IMR-90 (cell line): Measurements from ENCODE around the gene METTL24. TPM values are rescaled to one million over a fixed set of nuclear protein-coding genes. Genes with fewer than 3 reads are reported as not detected.

Experiments used
- ATAC-seq: fragments of 200-7000 bp; cut with Tn5 transposase; 2 replicates; pipeline ENCODE4 v1.9.1; 2020; ENCODE audit warnings: low read depth, mild to moderate bottlenecking, moderate library complexity
- BruUV-seq: library from RNA; stranded (reverse); fragments of 400-500 nt; replicated peaks from 2 replicates; lab custom pipeline; 2021; lab: Mats Ljungman, UMichigan
- CTCF ChIA-PET: fragments of 300-600 bp; formaldehyde crosslinking; extraction: SDS; loops from one replicate; lab custom pipeline; 2021; ENCODE audit warnings: antibody characterized with exemption; lab: Yijun Ruan, JAX
- POLR2A ChIA-PET: fragments of 300-600 bp; sonication (Branson Sonifier 250); formaldehyde crosslinking; loops from one replicate; lab custom pipeline; 2022; ENCODE audit warnings: antibody characterized with exemption; ENCODE audit not compliant: unreplicated experiment; lab: Charles Lee
- DNase-seq: peaks from one replicate; pipeline ENCODE4 v3.0.0; 2013
- H2AFZ ChIP-seq: replicated peaks from 2 replicates; pipeline ENCODE3; 2013; ENCODE audit warnings: low read length, mild to moderate bottlenecking; ENCODE audit not compliant: poor library complexity
- H2AK5ac ChIP-seq: 2 replicates; pipeline ENCODE4 v1.6.1; 2013; ENCODE audit warnings: low read depth, low read length, inconsistent platforms
- H2AK9ac ChIP-seq: replicated peaks from 2 replicates; pipeline ENCODE3; 2013; ENCODE audit warnings: mild to moderate bottlenecking, low read depth, low read length, moderate library complexity; ENCODE audit not compliant: poor library complexity
- H2BK120ac ChIP-seq: 2 replicates; pipeline ENCODE4 v1.6.1; 2013; ENCODE audit warnings: low read depth, low read length, inconsistent platforms
- H2BK15ac ChIP-seq: 3 replicates; pipeline ENCODE4 v1.6.1; 2013; ENCODE audit warnings: low read depth, low read length, inconsistent platforms
- H2BK20ac ChIP-seq: 2 replicates; pipeline ENCODE4 v1.6.1; 2013; ENCODE audit warnings: low read depth, mild to moderate bottlenecking, inconsistent platforms, low read length, moderate library complexity
- H2BK5ac ChIP-seq: 2 replicates; pipeline ENCODE4 v1.6.1; 2013; ENCODE audit warnings: mild to moderate bottlenecking, low read depth, low read length, inconsistent platforms; ENCODE audit not compliant: poor library complexity, severe bottlenecking
- H3K14ac ChIP-seq: replicated peaks from 2 replicates; pipeline ENCODE4 v1.6.1; 2013; ENCODE audit warnings: low read depth, low read length, inconsistent platforms
- H3K18ac ChIP-seq: 2 replicates; pipeline ENCODE4 v1.6.1; 2013; ENCODE audit warnings: low read depth, low read length, control low read depth
- H3K23ac ChIP-seq: 2 replicates; pipeline ENCODE4 v1.6.1; 2013; ENCODE audit warnings: low read depth, low read length, inconsistent platforms
- H3K27ac ChIP-seq: 2 replicates; pipeline ENCODE4 v1.5.1; 2013; ENCODE audit warnings: mild to moderate bottlenecking, control low read depth, low read length; ENCODE audit not compliant: insufficient read depth
- H3K27me3 ChIP-seq: 2 replicates; pipeline ENCODE4 v1.6.1; 2013; ENCODE audit warnings: low read length; ENCODE audit not compliant: control insufficient read depth, insufficient read depth
- H3K36me3 ChIP-seq: 2 replicates; pipeline ENCODE4 v1.6.1; 2013; ENCODE audit warnings: low read length, mixed read lengths; ENCODE audit not compliant: control insufficient read depth, insufficient read depth
- H3K4ac ChIP-seq: 2 replicates; pipeline ENCODE4 v1.6.1; 2013; ENCODE audit warnings: low read depth, low read length, inconsistent platforms
- H3K4me1 ChIP-seq: 2 replicates; pipeline ENCODE4 v1.6.1; 2013; ENCODE audit warnings: low read length, mixed read lengths; ENCODE audit not compliant: control insufficient read depth, insufficient read depth
- H3K4me2 ChIP-seq: 2 replicates; pipeline ENCODE4 v1.6.1; 2013; ENCODE audit warnings: low read depth, mild to moderate bottlenecking, control low read depth, low read length, moderate library complexity
- H3K4me3 ChIP-seq: 2 replicates; pipeline ENCODE4 v1.5.1; 2013; ENCODE audit warnings: low read depth, mild to moderate bottlenecking, control low read depth, low read length, moderate library complexity; ENCODE audit not compliant: insufficient read depth
- H3K56ac ChIP-seq: 2 replicates; pipeline ENCODE4 v1.6.1; 2013; ENCODE audit warnings: low read length, inconsistent platforms; ENCODE audit not compliant: insufficient read depth; ENCODE audit errors: extremely low read depth
- H3K79me1 ChIP-seq, 2 experiments: 2 replicates each; pipeline ENCODE4 v1.6.1; 2013; ENCODE audit warnings: low read length in 2 of 2, inconsistent platforms in 1 of 2, low read depth in 1 of 2
- H3K9ac ChIP-seq: 2 replicates; pipeline ENCODE4 v1.6.1; 2013; ENCODE audit warnings: low read depth, low read length, control low read depth
- H3K9me1 ChIP-seq: 2 replicates; pipeline ENCODE4 v1.6.1; 2013; ENCODE audit warnings: low read length, inconsistent platforms; ENCODE audit not compliant: insufficient read depth
- H3K9me3 ChIP-seq: 2 replicates; pipeline ENCODE4 v1.6.1; 2013; ENCODE audit warnings: low read length; ENCODE audit not compliant: control insufficient read depth, insufficient read depth
- H4K20me1 ChIP-seq: 2 replicates; pipeline ENCODE4 v1.6.1; 2013; ENCODE audit warnings: low read length, inconsistent platforms; ENCODE audit not compliant: insufficient read depth
- H4K5ac ChIP-seq: 2 replicates; pipeline ENCODE4 v1.6.1; 2013; ENCODE audit warnings: mild to moderate bottlenecking, low read depth, low read length, control low read depth
- H4K8ac ChIP-seq, 2 experiments: 2 replicates each; pipeline ENCODE4 v1.6.1; 2013; ENCODE audit warnings: low read depth in 2 of 2, low read length in 2 of 2, control low read depth in 1 of 2, inconsistent platforms in 1 of 2
- H4K91ac ChIP-seq: 2 replicates; pipeline ENCODE4 v1.6.1; 2013; ENCODE audit warnings: low read depth, low read length, inconsistent platforms; ENCODE audit not compliant: insufficient read depth
- CEBPB ChIP-seq: IDR thresholded peaks from 2 replicates; pipeline ENCODE4 v1.6.1; 2012; ENCODE audit warnings: low read depth, low read length, improper control_type of control experiment
- FOS ChIP-seq: fragments of 150-350 bp; IDR thresholded peaks from 2 replicates; pipeline ENCODE4 v1.6.1; 2016; ENCODE audit warnings: low read depth, low read length
- MXI1 ChIP-seq: IDR thresholded peaks from 2 replicates; pipeline ENCODE4 v1.6.1; 2012; ENCODE audit warnings: low read depth, mild to moderate bottlenecking, low read length, moderate library complexity, borderline replicate concordance
- POLR2A ChIP-seq: IDR thresholded peaks from 2 replicates; pipeline ENCODE4 v1.6.1; 2012; ENCODE audit warnings: mild to moderate bottlenecking, low read depth, low read length
- RAD21 ChIP-seq: IDR thresholded peaks from 2 replicates; pipeline ENCODE4 v1.6.1; 2012; ENCODE audit warnings: low read length, improper control_type of control experiment
- RCOR1 ChIP-seq: IDR thresholded peaks from 2 replicates; pipeline ENCODE4 v1.6.1; 2012; ENCODE audit warnings: mild to moderate bottlenecking, low read length, improper control_type of control experiment; ENCODE audit not compliant: insufficient replicate concordance
- RFX5 ChIP-seq: IDR thresholded peaks from 2 replicates; pipeline ENCODE4 v1.8.0; 2012; ENCODE audit warnings: low read depth, mild to moderate bottlenecking, low read length, moderate library complexity
- SMC3 ChIP-seq: fragments of 150-350 bp; IDR thresholded peaks from 2 replicates; pipeline ENCODE4 v1.6.1; 2016; ENCODE audit warnings: low read depth, mild to moderate bottlenecking, antibody characterized with exemption, low read length, moderate library complexity
- dilution Hi-C: fragments of 300-500 bp; cut with HindIII; formaldehyde crosslinking; loops from one replicate; pipeline ENCODE4 v1.14.3; 2018; ENCODE audit warnings: low sequenced_read_pairs; ENCODE audit not compliant: unreplicated experiment
- in situ Hi-C: fragments of 300-500 bp; cut with MboI; formaldehyde crosslinking; loops from 3 replicates; pipeline ENCODE4 v1.14.3; 2019; ENCODE audit warnings: low sequenced_read_pairs, inconsistent platforms, mixed read lengths
- intact Hi-C: fragments of 100-400 bp; cut with micrococcal nuclease; formaldehyde crosslinking; loops from 2 replicates; pipeline ENCODE4 v1.10.0; 2022
- polyA plus RNA-seq, 3 experiments: library from polyadenylated mRNA; depleted of rRNA; stranded (reverse); fragments of >200 nt; gene quantifications; 2 replicates each; pipeline ENCODE4 v1.2.3, GENCODE V29; 2012; ENCODE audit warnings: low replicate concordance in 1 of 3
- total RNA-seq: library from RNA; depleted of rRNA; stranded (reverse); fragments of >200 nt; gene quantifications from 2 replicates; pipeline ENCODE4 v1.2.3, GENCODE V29; 2012
- TF ChIP-seq, protein P1 (sequence below): fragments of 150-350 bp; IDR thresholded peaks from 2 replicates; pipeline ENCODE4 v1.6.1; 2017; ENCODE audit warnings: mild to moderate bottlenecking, antibody characterized with exemption, low read length, low read depth
- TF ChIP-seq, protein P2 (sequence below): fragments of 150-350 bp; IDR thresholded peaks from 2 replicates; pipeline ENCODE4 v1.6.1; 2016; ENCODE audit warnings: low read depth, mild to moderate bottlenecking, low read length, moderate library complexity, borderline replicate concordance

The METTL24 gene
- total and polyA plus RNA-seq, 2 of the 4 experiments (the other 2 are of a cell fraction) = not detected

DNA sequence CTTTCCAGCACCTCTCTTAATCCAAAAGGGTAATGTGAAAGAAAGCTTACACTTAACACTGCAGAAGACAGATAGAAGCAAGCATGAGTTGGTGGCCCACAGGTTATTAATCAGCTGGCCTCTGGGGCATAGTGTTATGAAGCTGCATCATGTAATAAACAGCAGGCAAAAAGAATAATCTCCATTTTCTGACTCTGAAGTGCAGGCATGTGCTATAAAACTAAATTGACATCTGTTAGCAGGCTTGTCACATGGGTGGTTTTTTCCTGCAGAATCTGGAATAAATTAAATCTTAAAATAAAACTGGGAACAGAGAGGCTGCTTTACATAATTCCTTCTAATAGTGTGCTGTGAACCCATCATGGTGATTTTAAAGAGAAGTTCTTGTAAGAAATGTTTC, 73.3 kb downstream of the METTL24 start:
- no peaks in the 10 kb centered on the region for H3K9me1 ChIP-seq
- H3K23ac ChIP-seq = no peak overlapping the region
- H4K5ac ChIP-seq = no peak overlapping the region
- H3K4me1 ChIP-seq = no peaks in the 10 kb centered on the region
- H3K27me3 ChIP-seq = peaks cover 4% of the 10 kb centered on the region
- no peak overlapping the region for H2AFZ ChIP-seq
- no peak overlapping the region for H3K27ac ChIP-seq
- H3K4ac ChIP-seq = no peak overlapping the region
- ATAC-seq (no peak), DNase-seq (no peak)
- no peak overlapping the region for H3K18ac ChIP-seq
- BruUV-seq = no TSS peak
- H2BK15ac ChIP-seq = no peak overlapping the region
- in situ Hi-C loops = no loop called here
- no peaks in the 10 kb centered on the region for H4K20me1 ChIP-seq
- no peaks in the 10 kb centered on the region for H3K36me3 ChIP-seq
- no peak overlapping the region for H3K14ac ChIP-seq
- ChIA-PET POLR2A (no interaction called here), CTCF (no interaction called here)
- H3K4me2 ChIP-seq = no peak overlapping the region
- H3K56ac ChIP-seq = no peak overlapping the region
- no peak overlapping the region for H3K9ac ChIP-seq
- no peak overlapping the region for H2BK120ac ChIP-seq
- H2BK5ac ChIP-seq = no peak overlapping the region
- no peak overlapping the region for H2AK5ac ChIP-seq
- H4K91ac ChIP-seq = no peak overlapping the region
- no peak for TF ChIP-seq RAD21
- TF ChIP-seq POLR2A = no peak
- no peak for TF ChIP-seq RCOR1
- TF ChIP-seq FOS = no peak
- TF ChIP-seq, protein P1, sequence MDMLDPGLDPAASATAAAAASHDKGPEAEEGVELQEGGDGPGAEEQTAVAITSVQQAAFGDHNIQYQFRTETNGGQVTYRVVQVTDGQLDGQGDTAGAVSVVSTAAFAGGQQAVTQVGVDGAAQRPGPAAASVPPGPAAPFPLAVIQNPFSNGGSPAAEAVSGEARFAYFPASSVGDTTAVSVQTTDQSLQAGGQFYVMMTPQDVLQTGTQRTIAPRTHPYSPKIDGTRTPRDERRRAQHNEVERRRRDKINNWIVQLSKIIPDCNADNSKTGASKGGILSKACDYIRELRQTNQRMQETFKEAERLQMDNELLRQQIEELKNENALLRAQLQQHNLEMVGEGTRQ = no peak
- no peak for TF ChIP-seq RFX5
- TF ChIP-seq, protein P2, sequence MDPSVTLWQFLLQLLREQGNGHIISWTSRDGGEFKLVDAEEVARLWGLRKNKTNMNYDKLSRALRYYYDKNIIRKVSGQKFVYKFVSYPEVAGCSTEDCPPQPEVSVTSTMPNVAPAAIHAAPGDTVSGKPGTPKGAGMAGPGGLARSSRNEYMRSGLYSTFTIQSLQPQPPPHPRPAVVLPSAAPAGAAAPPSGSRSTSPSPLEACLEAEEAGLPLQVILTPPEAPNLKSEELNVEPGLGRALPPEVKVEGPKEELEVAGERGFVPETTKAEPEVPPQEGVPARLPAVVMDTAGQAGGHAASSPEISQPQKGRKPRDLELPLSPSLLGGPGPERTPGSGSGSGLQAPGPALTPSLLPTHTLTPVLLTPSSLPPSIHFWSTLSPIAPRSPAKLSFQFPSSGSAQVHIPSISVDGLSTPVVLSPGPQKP = no peak
- no peak for TF ChIP-seq CEBPB
- TF ChIP-seq SMC3 = no peak
- TF ChIP-seq MXI1 = no peak
- no peaks in the 10 kb centered on the region; the same call in 1 of the 2 replicates for H3K9me3 ChIP-seq
- no peak overlapping the region for H2BK20ac ChIP-seq
- H2AK9ac ChIP-seq = no peak overlapping the region
- dilution Hi-C loops = no loop called here
- no peak overlapping the region for H4K8ac ChIP-seq
- intact Hi-C loops = no loop called here
- H3K79me1 ChIP-seq = no peaks in the 10 kb centered on the region
- H3K4me3 ChIP-seq = no peak overlapping the region
